ENCODE results near the gene AFF1.
A peak's percentile ranks its signal among the peaks of the same experiment; 100 is the strongest.

Gene AFF1, protein sequence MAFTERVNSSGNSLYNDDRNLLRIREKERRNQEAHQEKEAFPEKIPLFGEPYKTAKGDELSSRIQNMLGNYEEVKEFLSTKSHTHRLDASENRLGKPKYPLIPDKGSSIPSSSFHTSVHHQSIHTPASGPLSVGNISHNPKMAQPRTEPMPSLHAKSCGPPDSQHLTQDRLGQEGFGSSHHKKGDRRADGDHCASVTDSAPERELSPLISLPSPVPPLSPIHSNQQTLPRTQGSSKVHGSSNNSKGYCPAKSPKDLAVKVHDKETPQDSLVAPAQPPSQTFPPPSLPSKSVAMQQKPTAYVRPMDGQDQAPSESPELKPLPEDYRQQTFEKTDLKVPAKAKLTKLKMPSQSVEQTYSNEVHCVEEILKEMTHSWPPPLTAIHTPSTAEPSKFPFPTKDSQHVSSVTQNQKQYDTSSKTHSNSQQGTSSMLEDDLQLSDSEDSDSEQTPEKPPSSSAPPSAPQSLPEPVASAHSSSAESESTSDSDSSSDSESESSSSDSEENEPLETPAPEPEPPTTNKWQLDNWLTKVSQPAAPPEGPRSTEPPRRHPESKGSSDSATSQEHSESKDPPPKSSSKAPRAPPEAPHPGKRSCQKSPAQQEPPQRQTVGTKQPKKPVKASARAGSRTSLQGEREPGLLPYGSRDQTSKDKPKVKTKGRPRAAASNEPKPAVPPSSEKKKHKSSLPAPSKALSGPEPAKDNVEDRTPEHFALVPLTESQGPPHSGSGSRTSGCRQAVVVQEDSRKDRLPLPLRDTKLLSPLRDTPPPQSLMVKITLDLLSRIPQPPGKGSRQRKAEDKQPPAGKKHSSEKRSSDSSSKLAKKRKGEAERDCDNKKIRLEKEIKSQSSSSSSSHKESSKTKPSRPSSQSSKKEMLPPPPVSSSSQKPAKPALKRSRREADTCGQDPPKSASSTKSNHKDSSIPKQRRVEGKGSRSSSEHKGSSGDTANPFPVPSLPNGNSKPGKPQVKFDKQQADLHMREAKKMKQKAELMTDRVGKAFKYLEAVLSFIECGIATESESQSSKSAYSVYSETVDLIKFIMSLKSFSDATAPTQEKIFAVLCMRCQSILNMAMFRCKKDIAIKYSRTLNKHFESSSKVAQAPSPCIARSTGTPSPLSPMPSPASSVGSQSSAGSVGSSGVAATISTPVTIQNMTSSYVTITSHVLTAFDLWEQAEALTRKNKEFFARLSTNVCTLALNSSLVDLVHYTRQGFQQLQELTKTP

DNA sequence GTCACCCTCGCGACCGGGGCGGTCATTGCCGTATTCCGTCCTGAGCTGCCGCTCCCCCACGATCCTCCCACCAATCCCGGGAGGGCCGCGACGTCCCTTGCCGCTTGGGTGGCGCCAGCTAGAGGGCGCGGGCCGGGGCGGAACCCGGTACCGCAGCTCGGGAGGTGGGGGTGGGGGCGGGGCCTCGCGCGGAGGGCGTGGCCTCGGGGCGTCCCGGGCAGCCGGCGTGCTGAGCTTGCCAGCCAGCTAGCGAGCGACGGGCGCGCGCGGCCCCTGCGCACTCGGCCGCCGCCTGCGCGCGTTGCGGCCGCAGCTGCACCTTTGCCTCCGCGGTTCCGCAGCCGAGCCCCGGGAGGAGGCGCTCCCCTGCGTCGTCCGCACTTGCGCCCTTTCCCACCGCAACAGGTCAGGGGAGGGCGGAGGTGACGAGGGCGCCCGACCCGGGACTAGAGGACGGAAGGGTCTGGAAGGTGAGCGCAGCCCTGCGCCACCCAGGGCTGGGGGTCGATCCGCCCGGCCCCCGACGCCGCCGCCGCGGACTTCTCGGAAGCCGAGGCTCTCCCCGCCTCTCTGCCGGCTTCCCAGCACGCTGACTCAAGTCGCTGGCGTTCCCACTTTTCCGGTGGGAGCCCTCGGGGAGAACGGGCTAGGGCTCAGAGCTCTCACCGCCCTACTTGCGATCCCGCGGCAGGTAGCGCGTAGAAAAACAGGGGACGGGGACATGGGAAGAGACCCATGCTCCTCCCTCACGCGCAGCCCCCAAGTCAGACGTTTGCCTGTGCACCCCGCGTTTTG lies at the start of gene AFF1:
TSS of gene AFF1 (plus strand) at position 241 of the 795 bp plus-strand sequence. CDS start 13,523 bp downstream, outside the sequence.
- DNase-seq = peak; percentile 92

DNA sequence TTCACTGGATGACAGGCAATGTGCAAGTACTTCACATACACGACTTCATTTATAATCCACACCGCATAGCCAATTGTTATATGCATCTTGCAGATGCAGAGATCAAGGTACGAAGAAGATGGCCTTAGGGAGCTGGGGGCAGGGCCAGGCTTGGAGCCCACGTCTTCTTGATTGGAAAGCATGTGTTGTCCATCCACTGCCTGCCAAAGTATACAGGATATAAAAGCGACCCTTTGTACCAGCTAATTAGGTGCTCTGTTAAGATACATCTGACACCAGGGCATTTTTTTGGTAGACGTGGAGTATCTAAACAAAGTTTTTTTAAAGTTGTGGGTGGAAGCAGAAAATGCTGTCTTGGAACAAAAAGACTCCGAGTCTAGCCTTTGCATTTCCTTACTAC lies 44.0 kb upstream of the AFF1 start:
- no peak for DNase-seq

- peak; percentile 11 for DNase-seq
These were observed 42.8 kb upstream of the AFF1 start, which contains the start of gene C4orf36 for GRCh38 chr4:86891762-86892635. Gene C4orf36, minus strand, starts transcription at chr4:86892422. Its CDS starts 902 bp downstream, at chr4:86891520.

GRCh38 chr4:86892636-86892960 lies 42.2 kb upstream of the AFF1 start:
- DNase-seq = no peak

GRCh38 chr4:86893136-86893535 lies 41.7 kb upstream of the AFF1 start:
- no peak for DNase-seq

GRCh38 chr4:86894455-86894854 lies 40.4 kb upstream of the AFF1 start:
- DNase-seq = no peak

DNA sequence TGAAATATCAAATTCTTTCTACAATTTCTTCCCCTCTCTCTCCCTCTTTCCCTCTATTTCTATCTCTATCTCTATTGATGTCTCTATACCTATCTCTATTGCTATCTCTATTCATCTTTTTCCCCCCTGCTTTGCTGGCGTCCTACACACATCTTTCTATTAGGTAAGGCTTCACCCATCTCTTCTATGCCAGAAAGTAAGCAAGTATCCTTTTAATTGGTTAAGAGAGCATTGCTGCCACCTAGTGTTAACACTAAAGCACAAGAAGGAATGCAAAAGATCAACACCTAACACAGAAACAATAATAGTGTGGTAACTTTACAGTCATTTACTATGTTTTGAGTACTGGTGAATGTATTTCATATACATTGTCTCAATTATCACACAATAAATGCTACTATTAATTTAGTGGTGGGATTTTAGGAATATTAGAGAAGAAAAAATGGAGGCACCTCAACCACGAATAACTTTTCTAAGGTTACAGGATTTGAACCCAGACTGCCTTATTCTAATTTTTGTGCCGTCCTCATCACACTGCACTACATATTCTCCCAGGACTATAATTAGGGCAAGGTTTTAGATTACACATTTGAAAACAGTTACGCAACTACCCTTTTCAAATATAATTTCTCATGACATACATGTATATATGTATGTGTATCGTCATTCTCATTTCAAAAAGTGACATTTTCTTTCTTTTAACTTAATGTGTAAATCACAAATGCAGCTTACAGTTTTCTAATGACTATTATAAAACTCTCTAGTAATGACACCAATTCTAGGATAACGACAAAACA lies 38.9 kb upstream of the AFF1 start:
- DNase-seq = no peak

- DNase-seq = no peak
These were observed 38.2 kb upstream of the AFF1 start for GRCh38 chr4:86896596-86896995.

DNA sequence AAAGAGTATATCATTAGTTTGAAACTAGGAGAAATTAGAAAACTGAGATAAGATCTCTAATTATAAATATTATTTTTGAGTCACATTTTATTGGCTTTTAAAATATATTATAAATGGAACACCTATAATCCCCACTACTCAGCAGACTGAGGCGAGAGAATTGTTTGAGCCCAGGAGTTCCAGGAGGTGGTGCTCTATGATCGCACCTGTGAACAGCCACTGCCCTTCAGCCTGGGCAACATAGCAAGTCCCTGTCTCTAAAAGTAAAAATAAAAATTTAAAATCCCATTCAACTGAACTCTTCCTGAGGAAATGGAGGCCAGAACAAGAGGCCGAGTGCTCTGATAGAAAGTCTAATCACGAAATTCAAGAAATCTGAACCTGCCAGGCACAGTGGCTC lies 36.2 kb upstream of the AFF1 start:
- DNase-seq = no peak

DNA sequence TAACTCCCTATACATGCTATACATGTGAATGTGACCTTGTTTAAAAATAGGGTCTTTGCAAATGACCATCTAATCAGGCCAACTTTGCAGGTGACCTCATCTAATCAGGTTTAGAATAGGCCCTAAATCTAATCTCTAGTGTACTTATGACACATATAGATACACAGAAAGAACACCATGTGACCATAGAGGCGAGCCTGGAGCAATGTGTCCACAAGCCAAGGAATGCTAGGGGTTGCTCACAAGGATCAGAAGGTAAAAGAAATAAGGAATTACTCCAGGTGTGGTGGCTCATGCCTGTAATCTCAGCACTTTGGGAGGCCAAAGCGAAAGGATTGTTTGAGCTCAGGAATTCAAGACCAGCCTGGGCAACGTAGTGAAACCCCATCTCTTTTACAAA lies 32.9 kb upstream of the AFF1 start:
- no peak for DNase-seq

DNA sequence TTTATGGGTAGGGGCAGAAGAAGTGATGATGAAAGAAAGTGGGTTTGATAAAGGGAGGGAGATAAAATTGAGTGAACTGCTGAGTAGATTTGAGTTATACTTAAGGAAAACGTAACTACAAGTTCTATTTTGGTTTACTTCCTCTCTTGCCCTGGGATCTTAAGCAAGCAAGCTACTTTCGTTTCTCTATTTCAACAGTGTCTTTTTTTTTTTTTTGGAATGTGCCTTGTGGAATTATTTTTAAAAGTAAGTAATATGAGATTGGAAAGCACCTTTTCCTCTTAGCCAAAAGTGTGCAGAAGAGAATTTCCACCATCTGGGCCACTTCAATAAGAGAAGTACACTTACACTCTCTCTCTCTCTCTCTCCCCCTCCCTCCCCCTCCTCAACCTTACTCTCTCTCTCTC lies 26.6 kb upstream of the AFF1 start:
- DNase-seq = no peak

- no peak for DNase-seq
These were observed 25.1 kb upstream of the AFF1 start for GRCh38 chr4:86909546-86910295.

DNA sequence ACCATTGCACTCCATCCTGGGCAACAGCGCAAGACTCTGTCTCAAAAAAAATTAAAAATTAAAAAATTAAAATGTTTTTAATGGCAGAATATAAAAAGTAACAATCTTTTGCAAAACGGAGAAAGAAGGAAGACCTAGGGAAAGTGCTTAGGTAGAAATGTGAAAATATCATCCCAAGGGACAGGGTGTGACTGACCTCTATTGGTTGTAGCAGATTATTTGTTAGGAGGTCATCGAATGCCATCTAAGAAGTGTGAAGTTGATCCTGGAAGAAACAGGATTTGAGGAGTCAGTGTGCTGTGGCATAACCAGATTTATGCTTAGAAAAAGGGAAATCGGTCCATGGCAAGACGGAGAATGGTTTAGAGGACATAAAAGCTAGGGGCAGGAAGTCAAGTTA lies 24.4 kb upstream of the AFF1 start:
- DNase-seq = no peak

- no peak for DNase-seq
These were observed 23.8 kb upstream of the AFF1 start for GRCh38 chr4:86910820-86911684.

GRCh38 chr4:86916392-86916791 lies 18.4 kb upstream of the AFF1 start:
- no peak for DNase-seq

DNA sequence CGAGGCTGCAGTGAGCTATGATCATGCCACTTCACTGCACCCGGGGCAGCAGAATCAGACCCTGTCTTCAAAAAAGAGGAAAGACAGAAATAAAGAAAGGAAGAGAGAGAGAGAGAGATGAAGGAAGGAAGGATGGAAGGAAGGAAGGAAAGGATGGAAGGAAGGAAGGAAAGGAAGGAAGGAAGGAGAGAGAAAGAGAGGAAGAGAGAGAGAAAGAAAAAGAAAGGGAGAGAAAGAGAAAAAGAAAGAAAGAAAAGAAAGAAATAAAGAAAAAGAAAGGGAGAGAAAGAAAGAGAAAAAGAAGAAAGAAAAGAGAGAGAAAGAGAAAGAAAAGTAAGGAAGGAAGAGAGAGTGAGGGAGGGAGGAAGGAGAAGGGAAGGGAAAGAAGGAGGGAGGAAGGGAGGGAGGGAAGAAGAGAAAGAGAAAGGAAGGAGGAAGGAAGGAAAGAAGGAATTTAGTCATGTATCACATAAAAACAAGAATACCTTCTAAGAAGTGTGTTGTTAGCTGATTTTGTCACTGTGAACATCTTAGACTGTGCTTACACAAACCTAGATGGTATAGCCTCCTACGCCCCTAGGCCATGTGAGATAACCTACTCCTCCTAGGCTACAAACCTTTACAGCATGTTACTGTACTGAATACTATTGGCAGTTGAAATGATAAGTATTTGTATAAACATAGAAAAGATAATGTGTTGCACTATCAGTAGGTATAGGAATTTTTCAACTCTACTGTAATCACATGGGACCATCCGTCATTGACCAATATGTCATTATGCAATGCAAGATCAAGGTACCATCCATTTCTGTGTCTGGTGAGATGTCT lies 17.4 kb upstream of the AFF1 start:
- DNase-seq = no peak

DNA sequence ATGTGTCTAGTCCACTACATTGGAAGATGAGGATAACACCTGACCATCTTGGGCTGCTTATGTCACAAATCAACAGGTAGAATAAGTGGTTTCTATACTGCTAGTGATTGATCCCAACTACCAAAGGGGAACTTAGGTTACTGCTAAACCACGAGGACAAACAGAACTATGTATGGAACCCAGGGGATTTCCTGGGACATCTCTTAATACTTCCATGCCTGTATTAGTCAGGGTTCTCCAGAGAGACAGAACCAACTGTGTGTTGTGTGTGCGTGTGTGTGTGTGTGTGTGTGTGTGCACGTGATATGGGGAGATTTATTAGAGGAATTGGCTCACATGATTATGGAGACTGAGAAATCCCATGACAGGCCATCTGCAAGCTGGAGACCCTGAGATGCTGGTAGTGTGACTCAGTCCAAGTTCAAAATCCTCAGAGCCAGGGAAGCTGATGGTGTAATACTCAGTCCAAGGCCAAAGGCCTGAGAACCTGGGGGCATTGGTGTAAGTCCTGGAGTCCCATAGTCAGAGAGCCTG lies 16.2 kb upstream of the AFF1 start:
- no peak for DNase-seq
